ACHN (cell line): ENCODE measurements around the gene TAS2R40.
"Not testable (repeated sequence)": the region's sequence is repeated elsewhere in the genome, so short reads cannot be mapped to it uniquely, and the experiment has no call there.

Source experiments
- DNase-seq: peaks from one replicate; pipeline ENCODE4 v3.0.0-alpha.2; 2015
- in situ Hi-C: cut with HindIII; loops from 2 replicates; pipeline ENCODE4 v1.10.0; 2017; ENCODE audit warnings: low sequenced_read_pairs, low pct_ligation_motif_present, low pct_unique_long_range_greater_than_20kb

TAS2R40 gene

GRCh38 chr7:143221737-143222136 lies at the start of gene TAS2R40:
TSS of gene TAS2R40 (plus strand) at chr7:143222037. CDS start at chr7:143222079, 42 bp downstream.
- in situ Hi-C loops: no loop called here
- no peak for DNase-seq

- in situ Hi-C loops: no loop called here
- DNase-seq: peak; percentile 21
These were observed 49.5 kb upstream of the TAS2R40 start for GRCh38 chr7:143172354-143172753.

- no peak for DNase-seq
- in situ Hi-C loops: no loop called here
These were observed 45.7 kb upstream of the TAS2R40 start for GRCh38 chr7:143176128-143176527.

GRCh38 chr7:143177374-143178119 lies 44.3 kb upstream of the TAS2R40 start:
- no peak for DNase-seq
- in situ Hi-C loops: no loop called here

- in situ Hi-C loops, DNase-seq: not testable (repeated sequence)
These were observed 41.1 kb upstream of the TAS2R40 start for GRCh38 chr7:143180771-143181170.

- no peak for DNase-seq
- in situ Hi-C loops: no loop called here
These were observed 40.5 kb upstream of the TAS2R40 start for GRCh38 chr7:143181349-143181748.

- no peak for DNase-seq
- in situ Hi-C loops: no loop called here
These were observed 38.8 kb upstream of the TAS2R40 start, which contains the start of gene TAS2R39 for GRCh38 chr7:143183024-143183423. TSS of gene TAS2R39 (plus strand) at chr7:143183419. CDS start at chr7:143183419, 0 bp downstream.

- in situ Hi-C loops: no loop called here
- DNase-seq: no peak
These were observed 36.3 kb upstream of the TAS2R40 start for GRCh38 chr7:143185551-143185950.

GRCh38 chr7:143188994-143189393 lies 32.8 kb upstream of the TAS2R40 start:
- in situ Hi-C loops: no loop called here
- DNase-seq: no peak

GRCh38 chr7:143193880-143194279 lies 28.0 kb upstream of the TAS2R40 start:
- no peak for DNase-seq
- in situ Hi-C loops: no loop called here

- DNase-seq: no peak
- in situ Hi-C loops: no loop called here
These were observed 22.8 kb upstream of the TAS2R40 start for GRCh38 chr7:143199040-143199439.

- no peak for DNase-seq
- in situ Hi-C loops: no loop called here
These were observed 19.7 kb upstream of the TAS2R40 start for GRCh38 chr7:143202161-143202560.

- no peak for DNase-seq
- in situ Hi-C loops: no loop called here
These were observed 18.5 kb upstream of the TAS2R40 start for GRCh38 chr7:143203386-143203785.

GRCh38 chr7:143205560-143206293 lies 16.1 kb upstream of the TAS2R40 start:
- DNase-seq: no peak
- in situ Hi-C loops: no loop called here

GRCh38 chr7:143210541-143210940 lies 11.3 kb upstream of the TAS2R40 start:
- DNase-seq: no peak
- in situ Hi-C loops: loop anchor here (10.0 kb wide), 1 partner anchor 196 kb away; no protein-coding TSS in a partner anchor

- not testable (repeated sequence) for DNase-seq
- in situ Hi-C loops: loop anchor here (10.0 kb wide), 1 partner anchor 199 kb away; no protein-coding TSS in a partner anchor
These were observed 8.4 kb upstream of the TAS2R40 start for GRCh38 chr7:143213478-143213877.

- in situ Hi-C loops: loop anchor here (10.0 kb wide), 1 partner anchor 200 kb away; no protein-coding TSS in a partner anchor
- peak; percentile 91 for DNase-seq
These were observed 6.8 kb upstream of the TAS2R40 start for GRCh38 chr7:143214789-143215679.

- no peak for DNase-seq
- in situ Hi-C loops: loop anchor here (10.0 kb wide), 1 partner anchor 201 kb away; no protein-coding TSS in a partner anchor
These were observed 5.7 kb upstream of the TAS2R40 start for GRCh38 chr7:143216151-143216550.
